GM19240 (cell line): Measurements from ENCODE around the gene PLEKHM1.
A peak's percentile ranks its signal among the peaks of the same experiment; 100 is the strongest.

Experiments
- DNase-seq: peaks from one replicate; pipeline ENCODE4 v3.0.0; 2011; ENCODE audit warnings: low spot score; ENCODE audit not compliant: insufficient read length

PLEKHM1 gene

GRCh38 chr17:45441526-45442310 lies 48.8 kb downstream of the PLEKHM1 start:
- DNase-seq: no peak

- peak; percentile 91 for DNase-seq
These were observed 49.5 kb downstream of the PLEKHM1 start for GRCh38 chr17:45440839-45441515.

- no peak for DNase-seq
These were observed 50.3 kb downstream of the PLEKHM1 start for GRCh38 chr17:45440161-45440778.

GRCh38 chr17:45438931-45439610 lies 51.5 kb downstream of the PLEKHM1 start:
- DNase-seq: no peak

GRCh38 chr17:45437465-45438283 lies 52.8 kb downstream of the PLEKHM1 start:
- DNase-seq: no peak

GRCh38 chr17:45436625-45437464 lies 53.7 kb downstream of the PLEKHM1 start:
- DNase-seq: no peak

- DNase-seq: no peak
These were observed 54.4 kb downstream of the PLEKHM1 start for GRCh38 chr17:45436161-45436560.

- no peak for DNase-seq
These were observed 55.0 kb downstream of the PLEKHM1 start for GRCh38 chr17:45435481-45435880.

- DNase-seq: no peak
These were observed 57.4 kb downstream of the PLEKHM1 start for GRCh38 chr17:45433159-45433535.

GRCh38 chr17:45432405-45433158 lies 57.9 kb downstream of the PLEKHM1 start, which contains the start of gene ARHGAP27:
ARHGAP27 (minus strand) TSS chr17:45432870; CDS start chr17:45430279, 2,591 bp downstream.
- no peak for DNase-seq

GRCh38 chr17:45431531-45432404 lies 58.8 kb downstream of the PLEKHM1 start:
- DNase-seq: peak; percentile 91

- DNase-seq: peak; percentile 90
These were observed 59.6 kb downstream of the PLEKHM1 start for GRCh38 chr17:45430738-45431530.

- no peak for DNase-seq
These were observed 60.3 kb downstream of the PLEKHM1 start for GRCh38 chr17:45430006-45430737.

GRCh38 chr17:45429339-45430005 lies 61.0 kb downstream of the PLEKHM1 start:
- DNase-seq: no peak

- DNase-seq: no peak
These were observed 61.6 kb downstream of the PLEKHM1 start for GRCh38 chr17:45428931-45429338.

- peak; percentile 83 for DNase-seq
These were observed 62.4 kb downstream of the PLEKHM1 start for GRCh38 chr17:45428050-45428617.
